Fibroblast of lung (primary cell): ENCODE results near the gene RIF1.

Experiments
- EZH2 ChIP-seq: IDR thresholded peaks from 2 replicates; pipeline ENCODE4 v1.5.1; 2012; ENCODE audit warnings: low read length, control low read depth, mild to moderate bottlenecking; ENCODE audit errors: missing control alignments
- TF ChIP-seq, protein P1 (sequence below), 2 donors: IDR thresholded peaks in 1 of 2; conservative IDR thresholded peaks in 1 of 2; 1 replicate in 1 of 2; 2 replicates in 1 of 2; pipeline ENCODE4 v1.5.1; 2011 to 2012; ENCODE audit warnings: low read length in 2 of 2, control low read depth in 1 of 2, inconsistent platforms in 1 of 2, low read depth in 1 of 2, mild to moderate bottlenecking in 1 of 2

- TF ChIP-seq, protein P1, sequence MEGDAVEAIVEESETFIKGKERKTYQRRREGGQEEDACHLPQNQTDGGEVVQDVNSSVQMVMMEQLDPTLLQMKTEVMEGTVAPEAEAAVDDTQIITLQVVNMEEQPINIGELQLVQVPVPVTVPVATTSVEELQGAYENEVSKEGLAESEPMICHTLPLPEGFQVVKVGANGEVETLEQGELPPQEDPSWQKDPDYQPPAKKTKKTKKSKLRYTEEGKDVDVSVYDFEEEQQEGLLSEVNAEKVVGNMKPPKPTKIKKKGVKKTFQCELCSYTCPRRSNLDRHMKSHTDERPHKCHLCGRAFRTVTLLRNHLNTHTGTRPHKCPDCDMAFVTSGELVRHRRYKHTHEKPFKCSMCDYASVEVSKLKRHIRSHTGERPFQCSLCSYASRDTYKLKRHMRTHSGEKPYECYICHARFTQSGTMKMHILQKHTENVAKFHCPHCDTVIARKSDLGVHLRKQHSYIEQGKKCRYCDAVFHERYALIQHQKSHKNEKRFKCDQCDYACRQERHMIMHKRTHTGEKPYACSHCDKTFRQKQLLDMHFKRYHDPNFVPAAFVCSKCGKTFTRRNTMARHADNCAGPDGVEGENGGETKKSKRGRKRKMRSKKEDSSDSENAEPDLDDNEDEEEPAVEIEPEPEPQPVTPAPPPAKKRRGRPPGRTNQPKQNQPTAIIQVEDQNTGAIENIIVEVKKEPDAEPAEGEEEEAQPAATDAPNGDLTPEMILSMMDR (conservative IDR thresholded peaks at IDR 0.05 in 1 of 2, IDR thresholded peaks at IDR 0.05 in 1 of 2; ENCODE audit: low read depth in 1 of 2, low read length in 2 of 2), result no peak
- TF ChIP-seq EZH2, result no peak
These were observed 758 bp downstream of the RIF1 start for GRCh38 chr2:151410485-151410834.
